ENCODE measurements around the gene ELOF1.
A peak's percentile ranks its signal among the peaks of the same experiment; 100 is the strongest.

Gene ELOF1

GRCh38 chr19:11535792-11536595 lies 23.0 kb downstream of the ELOF1 start:
- DNase-seq (ENCODE audit: low spot score), result peak; percentile 95

- DNase-seq (ENCODE audit: low spot score), result no peak
Measured at GRCh38 chr19:11534948-11535347, 24.1 kb downstream of the ELOF1 start.

DNA sequence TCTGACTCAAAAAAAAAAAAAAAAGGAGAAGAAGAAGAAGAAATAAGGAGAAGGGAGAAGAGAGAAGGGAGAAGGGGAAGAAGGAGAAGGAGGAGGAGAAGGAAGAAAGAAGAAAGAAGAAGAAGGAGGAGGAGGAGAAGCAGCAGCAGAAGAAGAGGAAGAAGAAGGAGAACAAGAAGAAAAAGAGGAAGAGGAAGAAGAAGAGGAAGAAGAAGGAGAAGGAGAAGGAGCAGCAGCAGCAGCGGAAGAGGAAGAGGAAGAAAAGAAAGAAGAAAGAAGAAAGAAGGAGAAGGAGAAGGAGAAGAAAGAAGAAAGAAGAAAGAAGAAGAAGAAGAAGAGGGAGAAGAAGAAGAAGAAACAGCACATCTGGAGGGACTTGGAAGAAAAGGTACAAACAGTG lies 24.5 kb downstream of the ELOF1 start:
- DNase-seq (ENCODE audit: low spot score), result no peak

GRCh38 chr19:11530432-11530831 lies 28.6 kb downstream of the ELOF1 start:
- DNase-seq (ENCODE audit: low spot score), result peak; percentile 76

DNA sequence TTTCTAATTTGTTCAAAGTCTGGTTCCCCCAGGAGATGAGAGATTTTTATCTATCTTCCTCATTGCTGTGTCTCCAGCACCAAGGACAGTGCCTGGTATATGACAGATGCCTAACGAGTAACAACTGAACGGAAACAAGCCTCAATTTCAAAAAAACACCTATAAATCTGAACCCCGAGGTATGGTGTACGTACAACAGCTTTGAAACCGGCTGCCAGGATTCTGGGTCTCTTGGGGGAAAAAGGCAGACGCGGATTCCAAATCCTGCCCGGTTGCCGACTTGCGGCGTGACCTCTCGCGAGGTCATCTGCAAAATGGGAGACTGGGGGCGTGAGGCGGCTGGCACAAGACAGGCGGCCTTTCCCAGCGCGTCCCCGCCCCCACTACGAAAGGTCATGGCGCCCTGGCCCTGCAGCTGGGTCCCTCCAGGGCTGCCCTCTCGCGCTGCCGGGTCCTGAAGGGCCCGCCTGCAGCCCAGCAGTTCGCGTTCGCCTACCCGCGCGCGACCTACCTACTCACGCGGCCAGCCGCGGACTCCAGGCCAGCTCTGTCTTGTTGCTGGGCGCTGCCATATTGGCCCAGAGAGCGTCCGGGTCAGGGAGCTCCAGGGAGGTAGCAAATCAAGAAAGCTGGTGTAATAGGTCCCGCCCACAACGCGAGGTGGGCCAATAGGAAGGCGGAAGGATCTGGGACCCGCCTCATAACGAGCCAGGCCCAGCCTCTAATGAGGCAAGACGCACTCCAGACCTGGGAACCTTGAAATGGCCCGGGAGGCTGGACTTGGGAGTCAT lies 30.3 kb downstream of the ELOF1 start, which contains the start of gene ECSIT:
ECSIT (minus strand) TSS at position 584 of the 791 bp plus-strand sequence. CDS start 9,964 bp downstream, outside the sequence.
- DNase-seq (ENCODE audit: low spot score), result peak; percentile 97

- DNase-seq (ENCODE audit: low spot score), result no peak
Measured at GRCh38 chr19:11519138-11519537, 39.9 kb downstream of the ELOF1 start.

- no peak for DNase-seq (ENCODE audit: low spot score)
Measured at GRCh38 chr19:11513946-11514345, 45.1 kb downstream of the ELOF1 start.

- DNase-seq (ENCODE audit: low spot score), result no peak
Measured at GRCh38 chr19:11510444-11510843, 48.6 kb downstream of the ELOF1 start.

GRCh38 chr19:11507370-11508078 lies 51.5 kb downstream of the ELOF1 start:
- DNase-seq (ENCODE audit: low spot score), result no peak

GRCh38 chr19:11506967-11507366 lies 52.1 kb downstream of the ELOF1 start:
- no peak for DNase-seq (ENCODE audit: low spot score)

DNA sequence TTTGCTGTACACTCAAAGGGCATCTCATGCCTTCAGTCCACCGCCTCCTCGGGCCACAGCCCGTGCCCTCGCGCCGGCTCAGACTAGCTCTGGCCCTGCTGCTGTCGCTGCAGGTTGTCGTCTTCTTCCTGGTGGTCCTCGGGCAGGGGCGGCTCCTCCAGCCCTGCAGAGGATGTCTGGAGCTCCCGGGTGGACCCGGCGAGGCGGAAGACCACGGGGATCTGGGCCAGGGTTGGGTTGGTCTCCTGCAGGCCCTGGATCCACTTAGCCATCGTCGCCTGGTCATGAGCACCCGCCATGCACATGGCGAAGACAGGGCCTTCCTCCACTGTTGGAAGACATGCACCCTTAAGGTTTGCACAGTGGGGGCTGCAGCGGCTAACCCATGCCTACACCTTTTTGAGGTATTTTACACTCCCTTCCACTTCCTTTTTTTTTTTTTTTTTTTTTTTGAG lies 52.9 kb downstream of the ELOF1 start:
- DNase-seq (ENCODE audit: low spot score), result peak; percentile 46

- DNase-seq (ENCODE audit: low spot score), result peak; percentile 98
Measured at GRCh38 chr19:11505504-11506100, 53.4 kb downstream of the ELOF1 start, which contains the start of gene ZNF653. Gene ZNF653, minus strand, starts transcription at chr19:11505839. Its CDS starts 53 bp downstream, at chr19:11505786.

GRCh38 chr19:11505032-11505503 lies 54.0 kb downstream of the ELOF1 start:
- DNase-seq (ENCODE audit: low spot score), result peak; percentile 98

GRCh38 chr19:11504502-11505031 lies 54.5 kb downstream of the ELOF1 start:
- no peak for DNase-seq (ENCODE audit: low spot score)

Measured in germinal center (tissue), 1 donor.